Measurements from ENCODE around the gene NPS. TPM values are rescaled to one million over a fixed set of nuclear protein-coding genes. Genes with fewer than 3 reads are reported as not detected.
A peak's percentile ranks its signal among the peaks of the same experiment; 100 is the strongest.

Gene NPS
- total RNA-seq, 1 donor = not detected

GRCh38 chr10:127552446-127552845 is 3.3 kb downstream of the NPS start:
- H3K4me3 ChIP-seq (ENCODE audit: low read depth, low read length) = no peak overlapping the region
- no peak for DNase-seq (ENCODE audit: low read depth)
- no peak for TF ChIP-seq CTCF (IDR thresholded peaks at IDR 0.05; ENCODE audit: insufficient read depth, low read depth, low read length)

GRCh38 chr10:127553417-127553816 is 4.3 kb downstream of the NPS start:
- TF ChIP-seq CTCF (IDR thresholded peaks at IDR 0.05; ENCODE audit: insufficient read depth, low read depth, low read length) = no peak
- no peak overlapping the region for H3K4me3 ChIP-seq (ENCODE audit: low read depth, low read length)
- no peak for DNase-seq (ENCODE audit: low read depth)

GRCh38 chr10:127556916-127557315 is 7.8 kb downstream of the NPS start:
- peak; percentile 12 for DNase-seq (ENCODE audit: low read depth)
- TF ChIP-seq CTCF (IDR thresholded peaks at IDR 0.05; ENCODE audit: insufficient read depth, low read depth, low read length) = no peak
- H3K4me3 ChIP-seq (ENCODE audit: low read depth, low read length) = no peak overlapping the region

GRCh38 chr10:127561647-127562046 is 12.5 kb downstream of the NPS start:
- H3K4me3 ChIP-seq (ENCODE audit: low read depth, low read length) = no peak overlapping the region
- TF ChIP-seq CTCF (IDR thresholded peaks at IDR 0.05; ENCODE audit: insufficient read depth, low read depth, low read length) = no peak
- DNase-seq (ENCODE audit: low read depth) = no peak

- DNase-seq (ENCODE audit: low read depth) = no peak
- peak; percentile 52 for TF ChIP-seq CTCF (IDR thresholded peaks at IDR 0.05; ENCODE audit: insufficient read depth, low read depth, low read length)
- no peak overlapping the region for H3K4me3 ChIP-seq (ENCODE audit: low read depth, low read length)
Observed at GRCh38 chr10:127563718-127564553, 14.8 kb downstream of the NPS start.

GRCh38 chr10:127564644-127565043 is 15.5 kb downstream of the NPS start:
- H3K4me3 ChIP-seq (ENCODE audit: low read depth, low read length) = no peak overlapping the region
- DNase-seq (ENCODE audit: low read depth) = no peak
- TF ChIP-seq CTCF (IDR thresholded peaks at IDR 0.05; ENCODE audit: insufficient read depth, low read depth, low read length) = no peak

- no peak for TF ChIP-seq CTCF (IDR thresholded peaks at IDR 0.05; ENCODE audit: insufficient read depth, low read depth, low read length)
- no peak for DNase-seq (ENCODE audit: low read depth)
Observed at GRCh38 chr10:127565583-127565982, 16.5 kb downstream of the NPS start.

More at GRCh38 chr10:127565583-127565982, 16.5 kb downstream of the NPS start:
- no peak overlapping the region for H3K4me3 ChIP-seq (ENCODE audit: low read depth, low read length)
